KMS-11 (cell line): Measurements from ENCODE around the gene CD8B.

Experiments used
- H2AFZ ChIP-seq: fragments of 200-600 bp; sonication (generic); 2 replicates; pipeline ENCODE4 v1.6.1; 2016; ENCODE audit warnings: antibody characterized with exemption, mixed run types, low read depth
- H3K27ac ChIP-seq: fragments of 200-600 bp; sonication (generic); 2 replicates; pipeline ENCODE4 v1.6.1; 2016; ENCODE audit warnings: mild to moderate bottlenecking, mixed run types
- H3K27me3 ChIP-seq: fragments of 200-600 bp; sonication (generic); 2 replicates; pipeline ENCODE4 v1.6.1; 2017; ENCODE audit warnings: mild to moderate bottlenecking, low read depth, mixed run types, moderate library complexity; ENCODE audit not compliant: insufficient read depth
- H3K36me3 ChIP-seq: fragments of 200-600 bp; sonication (generic); 2 replicates; pipeline ENCODE4 v1.6.1; 2017; ENCODE audit warnings: mild to moderate bottlenecking, mixed run types; ENCODE audit not compliant: insufficient read depth
- H3K4me1 ChIP-seq: fragments of 200-600 bp; sonication (generic); 2 replicates; pipeline ENCODE4 v1.6.1; 2016; ENCODE audit warnings: mild to moderate bottlenecking, low read depth, mixed run types; ENCODE audit not compliant: poor library complexity, severe bottlenecking
- H3K4me2 ChIP-seq: fragments of 200-600 bp; sonication (generic); 2 replicates; pipeline ENCODE4 v1.7.0; 2016; ENCODE audit warnings: mild to moderate bottlenecking, mixed run types
- H3K4me3 ChIP-seq: fragments of 200-600 bp; sonication (generic); IDR thresholded peaks from 2 replicates; pipeline ENCODE4 v1.6.1; 2017; ENCODE audit warnings: low read depth, low read length, mixed read lengths; ENCODE audit not compliant: insufficient read depth
- H3K79me2 ChIP-seq: fragments of 200-600 bp; sonication (generic); 2 replicates; pipeline ENCODE4 v1.6.1; 2016; ENCODE audit warnings: low read depth, mixed run types; ENCODE audit not compliant: insufficient read depth
- H3K9ac ChIP-seq: fragments of 200-600 bp; sonication (generic); 2 replicates; pipeline ENCODE4 v1.6.1; 2016; ENCODE audit warnings: mild to moderate bottlenecking, mixed run types
- H4K20me1 ChIP-seq: fragments of 200-600 bp; sonication (generic); 2 replicates; pipeline ENCODE4 v1.6.1; 2016; ENCODE audit warnings: mild to moderate bottlenecking, mixed run types; ENCODE audit not compliant: insufficient read depth
- CTCF ChIP-seq: fragments of 200-600 bp; sonication (generic); conservative IDR thresholded peaks from 2 replicates; pipeline ENCODE4 v1.6.1; 2017; ENCODE audit warnings: low read depth, mild to moderate bottlenecking, antibody characterized with exemption, low read length, moderate library complexity, mixed read lengths

The CD8B gene

GRCh38 chr2:86831537-86831936, 30.1 kb downstream of the CD8B start:
- Histone ChIP-seq H3K27ac (peak overlapping the region; percentile 53; the same call in 1 of the 2 replicates), H3K27me3 (no peaks in the 10 kb centered on the region), H3K4me2 (peak overlapping the region; percentile 29; the same call in 1 of the 2 replicates), H3K79me2 (no peaks in the 10 kb centered on the region), H2AFZ (peak overlapping the region; percentile 38; the same call in 1 of the 2 replicates), H3K9ac (peak overlapping the region; percentile 18; the same call in 1 of the 2 replicates), H3K36me3 (no peaks in the 10 kb centered on the region), H3K4me3 (no peak overlapping the region), H4K20me1 (no peaks in the 10 kb centered on the region), H3K4me1 (peaks cover 16% of the 10 kb centered on the region)
- TF ChIP-seq CTCF = no peak

GRCh38 chr2:86826951-86827350, 34.7 kb downstream of the CD8B start:
- Histone ChIP-seq H3K4me2 (no peak overlapping the region), H3K4me1 (peaks cover 9% of the 10 kb centered on the region), H3K27ac (no peak overlapping the region), H3K36me3 (no peaks in the 10 kb centered on the region), H2AFZ (no peak overlapping the region), H3K79me2 (no peaks in the 10 kb centered on the region), H4K20me1 (no peaks in the 10 kb centered on the region), H3K4me3 (no peak overlapping the region), H3K27me3 (no peaks in the 10 kb centered on the region), H3K9ac (no peak overlapping the region)
- no peak for TF ChIP-seq CTCF

GRCh38 chr2:86825693-86826381, 35.8 kb downstream of the CD8B start:
- no peak for TF ChIP-seq CTCF
- Histone ChIP-seq H3K27ac (no peak overlapping the region), H3K4me3 (no peak overlapping the region), H3K79me2 (no peaks in the 10 kb centered on the region), H2AFZ (no peak overlapping the region), H3K4me2 (no peak overlapping the region), H4K20me1 (no peaks in the 10 kb centered on the region), H3K4me1 (peaks cover 2% of the 10 kb centered on the region), H3K9ac (no peak overlapping the region), H3K27me3 (no peaks in the 10 kb centered on the region), H3K36me3 (no peaks in the 10 kb centered on the region)

- Histone ChIP-seq H3K4me3 (no peak overlapping the region), H3K79me2 (no peaks in the 10 kb centered on the region), H3K4me1 (no peaks in the 10 kb centered on the region), H2AFZ (no peak overlapping the region), H3K4me2 (no peak overlapping the region), H3K27me3 (no peaks in the 10 kb centered on the region), H3K9ac (no peak overlapping the region), H3K27ac (no peak overlapping the region), H3K36me3 (no peaks in the 10 kb centered on the region), H4K20me1 (no peaks in the 10 kb centered on the region)
- no peak for TF ChIP-seq CTCF
These were observed 36.5 kb downstream of the CD8B start for GRCh38 chr2:86825036-86825692.
